HG02798 (cell line): Measurements from ENCODE around the gene ADAMTS2.
"Not testable (repeated sequence)": the region's sequence is repeated elsewhere in the genome, so short reads cannot be mapped to it uniquely, and the experiment has no call there.

ENCODE experiments used
- ATAC-seq: cut with Tn5 transposase; IDR thresholded peaks from one replicate; pipeline ENCODE4 v1.9.1; 2021; ENCODE audit warnings: mild to moderate bottlenecking; ENCODE audit not compliant: unreplicated experiment, poor library complexity

Gene ADAMTS2

DNA sequence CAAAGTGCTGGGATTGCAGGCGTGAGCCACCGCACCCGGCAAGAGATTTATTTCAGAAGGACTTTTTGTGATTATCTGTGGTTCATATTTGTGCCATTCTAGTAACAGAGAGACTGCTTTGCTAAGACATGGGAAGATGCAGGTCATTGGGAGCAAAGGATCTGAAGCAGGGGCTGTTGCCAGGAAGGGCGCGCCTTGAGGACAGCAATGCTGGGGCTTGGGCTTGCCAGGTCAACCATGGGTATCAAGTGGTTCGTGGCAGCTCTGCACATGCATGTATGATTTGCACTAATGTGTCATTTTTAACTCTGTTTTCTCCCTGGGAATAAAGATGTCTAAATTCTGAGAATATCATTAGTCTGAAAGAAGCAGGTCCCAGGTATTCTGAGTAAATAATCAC lies 17.0 kb downstream of the ADAMTS2 start:
- ATAC-seq = no peak

DNA sequence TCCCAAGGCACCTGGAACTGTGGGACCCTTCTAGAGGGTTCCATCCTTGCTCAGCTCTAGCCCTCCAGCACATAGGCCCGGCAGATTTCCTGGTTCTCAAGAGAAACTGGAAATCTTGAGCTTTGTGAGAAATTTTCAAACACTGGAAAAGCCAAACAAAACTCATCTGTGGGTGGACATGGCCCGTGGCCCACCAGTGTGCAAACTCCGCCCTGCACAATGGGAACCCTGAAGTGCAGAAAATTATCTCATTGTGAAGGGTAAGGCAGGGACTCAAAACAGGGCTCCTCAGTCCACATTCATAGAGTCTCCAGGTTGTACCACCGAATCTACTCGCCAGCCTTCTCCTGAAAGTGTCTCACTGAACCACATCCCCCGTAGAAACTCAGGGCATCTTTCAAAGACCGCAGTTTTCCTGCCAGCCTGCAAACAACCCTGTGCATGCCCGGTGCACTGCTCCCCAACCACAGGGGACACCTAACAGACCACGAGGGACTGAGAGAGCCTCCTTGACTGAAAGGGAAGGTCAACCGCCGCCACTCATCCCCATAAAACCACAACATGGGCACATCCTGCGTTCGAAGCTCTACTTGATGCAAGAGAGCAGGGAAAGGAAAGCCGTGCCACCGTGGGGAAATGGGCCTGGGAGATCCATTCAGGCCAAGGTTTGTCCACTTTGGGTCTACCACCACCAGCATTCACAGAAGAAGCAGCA lies 18.1 kb downstream of the ADAMTS2 start:
- ATAC-seq = no peak

DNA sequence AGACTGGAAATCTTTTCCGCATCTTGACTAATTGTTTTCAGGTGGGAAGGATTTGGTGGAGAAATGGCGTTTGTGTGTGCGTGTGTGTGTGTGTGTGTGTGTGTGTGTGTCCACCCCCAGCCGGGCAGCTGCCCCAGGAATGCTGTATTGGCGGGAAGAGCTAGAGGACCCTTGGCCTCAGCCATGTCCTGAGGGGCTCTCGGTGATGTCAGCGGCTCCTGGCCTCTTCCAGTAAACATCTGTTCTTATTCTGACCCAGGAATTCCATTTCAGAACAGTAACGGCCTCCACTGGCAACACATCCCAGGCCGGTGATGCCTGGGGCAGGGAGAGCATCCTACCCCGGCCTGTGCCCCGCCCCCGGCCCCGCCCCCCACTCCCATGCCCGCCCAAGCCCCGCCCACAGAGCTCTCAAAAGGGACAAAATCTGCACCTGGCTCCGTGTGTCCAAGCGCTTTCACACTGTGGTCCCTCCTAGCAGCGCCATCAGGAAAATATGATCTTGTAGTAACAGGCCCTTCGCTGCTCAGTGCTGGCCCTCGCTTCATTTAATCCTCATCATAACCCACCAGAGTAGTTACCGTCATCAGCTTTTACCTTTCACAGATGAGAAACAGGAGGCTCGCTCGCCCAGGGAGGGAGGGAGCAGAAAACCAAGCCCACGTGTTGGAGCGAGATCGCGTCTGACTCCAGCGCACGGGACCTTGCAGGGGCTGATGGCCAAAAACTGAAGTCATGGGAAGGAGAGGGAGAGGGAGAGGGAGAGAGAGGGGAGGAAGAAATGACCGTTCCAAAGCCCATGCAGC lies 18.9 kb downstream of the ADAMTS2 start:
- ATAC-seq = no peak

DNA sequence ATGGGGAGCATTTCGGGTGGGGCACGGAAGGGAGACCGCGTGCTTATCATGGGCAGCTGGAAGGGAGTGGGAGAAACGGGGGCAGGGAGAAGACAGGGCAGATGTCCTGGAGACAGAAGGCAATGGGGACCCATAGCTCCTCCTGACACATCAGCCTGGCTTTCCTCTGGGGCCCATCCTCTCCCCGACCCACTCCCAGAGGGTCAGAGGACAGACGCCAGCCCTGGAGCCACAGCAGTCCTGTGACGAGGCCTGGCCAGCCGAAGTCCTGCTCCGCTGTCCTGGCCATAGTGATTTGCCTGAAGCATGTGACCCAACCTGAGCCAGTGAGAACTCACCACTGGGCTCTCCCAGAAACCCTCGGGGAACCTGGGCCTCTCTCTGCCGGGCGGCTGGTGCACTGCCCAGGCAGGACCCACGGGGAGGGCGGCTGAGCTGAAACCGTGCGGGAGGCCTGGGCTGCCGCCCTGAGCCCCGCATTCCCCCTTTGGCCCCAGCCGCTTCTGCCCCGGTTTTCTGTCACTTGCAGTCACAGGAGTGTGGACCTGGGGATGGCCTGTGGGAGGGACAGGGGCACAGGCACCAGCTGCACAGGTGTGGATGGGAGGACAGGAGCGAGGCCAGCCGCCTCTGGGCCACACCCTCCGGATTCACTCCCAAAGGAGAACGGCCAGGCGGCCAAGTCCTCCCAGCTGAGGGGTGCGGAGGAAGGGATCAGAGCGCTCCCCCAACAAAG lies 19.8 kb downstream of the ADAMTS2 start:
- no peak for ATAC-seq

DNA sequence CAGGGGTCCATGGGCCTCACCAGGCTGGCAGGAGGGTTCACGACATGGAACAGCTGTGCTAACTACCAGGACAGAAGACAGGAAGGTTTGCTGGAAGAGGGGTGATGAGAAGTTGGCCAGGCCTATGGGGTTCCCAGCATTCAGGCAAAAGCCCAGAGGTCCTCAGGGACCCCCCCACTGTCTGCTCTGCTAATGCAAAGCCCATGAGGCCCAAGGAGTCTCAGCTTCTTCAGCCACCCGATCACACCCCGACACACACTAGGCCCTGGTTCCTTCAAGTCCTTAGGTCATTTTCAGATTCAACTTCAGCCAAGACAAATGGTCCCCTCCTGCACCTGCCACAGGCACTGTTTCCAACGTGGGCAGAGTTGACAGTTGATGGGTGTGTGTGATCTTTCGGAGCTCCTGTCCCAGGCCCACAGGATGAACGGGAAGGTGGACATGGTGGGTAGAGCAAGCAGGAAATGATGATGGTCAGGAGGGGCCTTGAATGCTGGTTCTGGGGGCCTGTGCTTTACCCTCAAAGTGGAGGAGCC lies 20.4 kb downstream of the ADAMTS2 start:
- ATAC-seq = no peak

DNA sequence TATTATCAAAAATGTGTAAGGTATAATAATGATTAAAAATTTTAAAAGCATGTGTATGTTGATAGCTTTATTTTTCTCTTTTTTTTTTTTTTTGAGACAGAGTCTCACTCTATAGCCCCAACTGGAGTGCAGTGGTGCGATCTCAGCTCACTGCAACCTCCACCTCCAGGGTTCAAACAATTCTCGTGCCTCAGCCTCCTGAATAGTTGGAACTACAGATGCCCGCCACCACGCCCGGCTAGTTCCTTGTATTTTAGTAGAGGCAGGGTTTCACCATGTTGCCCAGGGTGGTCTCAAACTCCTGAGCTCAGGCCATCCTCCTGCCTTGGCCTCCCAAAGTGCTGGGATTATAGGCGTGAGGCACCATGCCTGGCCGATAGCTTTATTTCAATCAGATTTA lies 20.9 kb downstream of the ADAMTS2 start:
- not testable (repeated sequence) for ATAC-seq

DNA sequence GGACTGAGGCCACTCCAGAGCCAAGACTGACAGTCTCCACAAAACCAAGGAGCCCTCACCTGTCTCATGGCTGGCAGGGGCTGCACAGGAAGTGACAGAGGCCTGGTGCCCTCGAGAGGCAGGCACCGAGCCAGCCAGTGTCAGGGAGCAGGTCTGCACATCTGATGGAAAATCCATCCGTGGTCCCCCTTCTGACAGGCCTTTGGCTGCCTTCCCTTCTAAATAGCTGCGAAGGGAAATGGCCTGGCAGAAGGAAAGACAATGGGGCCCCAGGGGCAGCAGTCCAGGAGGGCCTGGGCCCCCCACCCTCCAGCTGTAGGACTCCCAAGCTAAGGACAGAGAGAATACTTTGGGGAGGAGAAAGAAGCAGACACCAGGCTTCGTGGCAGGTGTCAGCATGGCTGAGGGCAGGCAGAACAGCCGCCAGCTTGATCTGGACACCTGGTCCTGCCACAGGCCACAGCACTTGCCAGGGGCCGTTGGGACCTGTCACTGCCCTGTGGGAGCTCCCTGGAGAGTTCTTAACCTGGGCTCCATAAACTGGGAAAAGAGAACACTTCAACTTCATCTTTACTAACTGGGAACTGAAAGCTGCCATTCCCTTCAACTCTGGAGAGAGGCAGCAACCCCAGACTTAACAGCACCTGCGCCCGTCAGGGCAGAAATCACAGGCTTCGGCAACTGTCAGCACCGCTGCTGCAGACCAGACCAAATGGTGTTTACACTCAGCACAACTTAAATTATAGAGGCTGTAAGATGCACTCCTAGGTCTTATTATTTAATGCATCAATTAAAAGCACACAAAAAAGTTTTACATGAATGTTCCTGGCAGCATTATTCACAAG lies 22.0 kb downstream of the ADAMTS2 start:
- ATAC-seq = no peak

DNA sequence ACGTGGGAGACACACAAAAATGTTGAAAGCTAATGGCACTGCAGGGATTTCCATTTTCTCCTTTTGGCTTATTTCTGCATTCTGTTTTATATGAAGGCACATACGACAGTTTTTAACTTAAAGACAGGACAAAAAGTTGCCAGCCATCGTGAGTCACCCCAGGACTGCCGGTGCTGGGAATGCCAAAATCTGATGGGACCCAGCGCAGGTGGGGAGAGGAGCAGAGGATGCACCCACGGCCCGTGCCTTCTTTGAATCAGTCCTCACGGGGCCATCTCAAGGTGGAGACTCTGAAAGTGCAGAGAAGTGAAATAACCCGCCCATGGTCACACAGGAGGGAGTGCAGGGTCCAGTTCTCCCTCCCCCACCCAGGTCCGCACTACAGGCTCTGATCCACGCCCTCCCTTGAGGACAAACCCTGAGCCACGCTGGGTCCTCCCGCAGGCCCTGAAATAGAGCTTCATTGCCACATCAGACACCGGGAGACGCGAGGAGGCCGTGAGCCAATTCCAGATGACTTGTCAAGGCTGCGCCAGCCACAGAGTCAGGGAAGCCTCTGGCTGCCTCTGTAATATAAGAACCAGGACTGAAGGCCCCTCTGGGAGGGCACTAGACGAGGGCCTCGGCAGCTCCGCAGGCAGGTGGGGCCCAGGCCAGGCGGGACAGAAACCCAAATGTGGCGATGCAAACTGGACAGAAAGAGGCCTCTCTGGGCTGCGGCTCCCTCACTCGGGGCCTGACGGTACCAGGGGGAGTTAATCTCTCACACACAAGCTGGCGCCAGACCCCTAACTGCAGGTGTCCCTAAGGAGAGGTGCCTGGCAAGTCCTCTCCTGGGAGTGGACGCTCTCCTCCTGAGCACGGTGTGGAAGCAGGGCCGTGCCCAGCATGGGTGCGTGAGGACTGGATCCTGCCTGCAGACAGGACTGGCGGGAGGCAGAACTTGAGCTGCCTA lies 22.9 kb downstream of the ADAMTS2 start:
- ATAC-seq = no peak

DNA sequence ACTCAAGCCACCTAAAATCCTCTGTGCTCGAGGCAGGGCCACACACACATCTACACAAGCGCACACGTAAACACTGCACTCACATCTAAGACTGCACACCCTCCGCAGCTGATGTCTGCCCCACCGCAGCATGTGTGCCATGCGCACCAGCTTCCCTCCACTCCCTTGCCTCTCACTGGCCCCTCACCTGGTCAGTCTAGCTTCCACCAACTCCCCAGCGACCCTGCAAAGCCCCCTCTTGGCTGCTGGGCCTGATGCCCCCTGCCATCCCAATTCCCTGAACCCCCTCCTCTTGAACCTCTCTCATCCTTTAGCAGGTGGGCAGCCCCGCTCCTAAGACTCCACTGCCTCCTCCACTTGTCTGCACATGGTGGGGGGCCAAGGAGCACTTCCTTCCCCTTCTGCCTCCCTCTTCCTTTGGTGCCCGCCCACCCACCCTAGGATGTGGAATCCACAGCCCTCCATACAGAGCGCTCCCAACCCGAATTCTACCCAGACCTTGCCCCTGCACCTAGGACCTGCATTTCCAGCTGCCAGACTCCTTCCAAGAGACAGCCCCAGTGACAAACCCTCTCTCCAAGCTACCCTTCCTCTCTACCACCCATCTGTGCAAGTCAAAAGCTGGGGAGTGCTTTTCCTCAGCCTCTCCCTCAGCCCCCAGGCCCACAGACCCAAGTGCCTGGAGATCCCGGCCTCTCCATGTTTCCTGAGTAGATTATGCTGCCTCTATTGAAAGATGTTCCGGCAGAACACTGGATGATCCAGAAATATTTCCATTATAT lies 23.9 kb downstream of the ADAMTS2 start:
- no peak for ATAC-seq

DNA sequence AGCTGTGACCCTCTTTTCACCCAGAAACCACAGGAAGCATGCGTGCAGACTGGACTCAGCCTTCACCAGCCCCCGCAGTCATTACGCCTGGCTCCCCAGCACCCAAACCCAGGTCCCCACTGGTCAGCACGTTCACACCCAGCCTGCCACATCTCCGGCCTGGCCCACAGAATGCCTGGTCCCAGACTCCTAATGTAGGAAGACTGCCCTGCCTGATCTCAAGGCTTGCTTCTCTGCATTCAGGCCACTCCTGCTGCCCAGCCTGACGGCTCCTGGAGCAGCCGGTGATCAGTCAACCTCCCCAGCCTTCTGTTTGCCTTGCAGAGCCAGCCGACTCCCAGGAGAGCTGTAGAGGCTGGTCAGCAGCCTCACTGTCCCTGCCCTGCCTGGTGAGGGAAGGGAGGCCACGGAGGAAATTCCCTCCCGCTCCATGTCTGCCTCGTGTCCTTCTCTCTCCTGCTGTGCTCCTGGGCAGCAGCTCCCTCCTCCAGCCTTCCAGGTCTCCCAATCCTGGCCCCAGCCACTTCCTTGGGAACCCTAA lies 25.4 kb downstream of the ADAMTS2 start:
- no peak for ATAC-seq

DNA sequence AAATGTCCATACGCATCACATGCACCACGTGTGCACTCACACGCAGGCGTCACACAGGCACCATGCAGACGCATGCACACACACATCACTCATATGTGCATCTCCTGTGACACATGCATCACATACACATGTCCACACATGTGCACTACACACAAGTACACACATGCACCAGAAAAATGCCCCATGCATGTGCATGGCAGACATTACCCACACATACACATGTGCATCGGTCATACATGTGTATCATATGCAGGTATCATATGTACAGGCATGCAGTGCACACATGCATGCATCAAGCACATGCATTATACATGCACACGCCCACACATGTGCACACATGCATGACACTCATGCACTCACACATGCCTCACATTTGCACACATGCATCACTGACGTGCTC lies 26.1 kb downstream of the ADAMTS2 start:
- no peak for ATAC-seq

DNA sequence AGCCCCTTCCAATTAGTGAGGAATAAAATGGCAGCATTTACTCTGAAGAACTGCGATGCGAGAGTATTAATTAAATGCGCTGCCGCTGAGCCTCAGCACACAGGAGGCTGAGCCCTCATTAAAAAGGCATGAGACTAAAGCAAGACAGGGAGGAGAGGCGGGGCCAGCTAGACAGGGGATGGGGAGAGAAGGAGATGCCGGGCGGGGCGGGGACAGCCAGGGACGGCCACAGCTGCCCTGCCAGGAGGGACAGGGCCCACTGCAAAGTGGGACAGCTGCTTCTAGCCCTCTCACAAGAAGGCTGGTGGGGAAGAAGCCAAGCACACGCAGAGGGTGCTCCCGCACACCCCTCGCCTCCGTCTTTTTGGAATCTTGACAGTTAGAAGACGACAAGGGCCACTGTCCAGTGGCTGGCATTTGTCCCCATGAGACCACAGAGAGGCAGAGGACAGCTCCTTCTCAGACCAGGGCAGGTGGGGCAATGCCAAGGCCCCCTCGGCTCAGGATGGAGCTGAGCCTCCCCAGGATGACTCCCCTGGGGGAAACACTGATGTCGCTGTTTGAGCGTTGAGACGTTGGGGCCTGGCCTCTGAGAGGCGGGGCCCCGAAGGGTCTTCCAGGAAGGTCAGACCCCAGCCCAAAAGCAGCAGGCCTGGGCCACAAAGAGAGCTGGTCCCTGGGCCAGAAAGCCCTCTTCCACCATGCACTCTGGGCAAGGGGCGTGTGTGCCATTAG lies 26.9 kb downstream of the ADAMTS2 start:
- ATAC-seq = no peak

DNA sequence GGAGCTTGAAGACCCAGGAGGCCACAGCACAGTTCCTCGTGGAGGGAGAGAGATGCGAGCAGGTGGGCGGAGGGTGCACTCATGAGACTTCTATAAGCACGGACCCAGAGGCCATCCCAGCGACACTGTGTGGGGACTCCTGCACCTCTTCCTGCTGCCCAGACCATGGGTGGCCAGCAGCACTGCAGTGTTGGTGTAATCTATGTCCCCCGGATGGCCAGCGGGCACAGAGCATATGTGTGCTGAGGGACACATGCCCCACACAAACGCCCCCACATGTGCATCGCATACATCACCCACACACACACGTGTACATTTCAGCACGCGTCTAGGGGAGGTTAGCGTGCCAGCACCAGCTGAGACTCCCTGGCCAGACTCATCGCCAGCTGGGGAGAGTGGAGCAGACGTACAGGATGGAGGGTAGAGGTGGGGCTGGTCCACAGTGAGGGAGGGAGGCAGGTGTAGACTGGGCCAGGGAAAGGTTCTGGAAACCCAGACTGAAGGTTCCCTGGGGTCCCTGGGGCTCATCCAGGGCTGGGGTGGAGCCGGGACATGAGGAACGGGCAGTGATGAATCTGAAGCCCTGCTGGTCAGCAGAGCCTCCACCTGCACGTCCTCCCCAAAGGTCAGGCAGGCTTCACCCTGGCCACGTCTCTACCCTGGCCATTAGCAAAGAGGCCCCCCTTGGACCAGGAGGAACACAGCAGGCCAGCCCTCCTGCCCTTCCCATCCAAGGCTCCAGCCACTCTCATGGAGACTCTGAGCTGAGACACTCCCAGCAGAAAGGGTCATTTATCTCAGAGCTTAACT lies 27.6 kb downstream of the ADAMTS2 start:
- no peak for ATAC-seq

DNA sequence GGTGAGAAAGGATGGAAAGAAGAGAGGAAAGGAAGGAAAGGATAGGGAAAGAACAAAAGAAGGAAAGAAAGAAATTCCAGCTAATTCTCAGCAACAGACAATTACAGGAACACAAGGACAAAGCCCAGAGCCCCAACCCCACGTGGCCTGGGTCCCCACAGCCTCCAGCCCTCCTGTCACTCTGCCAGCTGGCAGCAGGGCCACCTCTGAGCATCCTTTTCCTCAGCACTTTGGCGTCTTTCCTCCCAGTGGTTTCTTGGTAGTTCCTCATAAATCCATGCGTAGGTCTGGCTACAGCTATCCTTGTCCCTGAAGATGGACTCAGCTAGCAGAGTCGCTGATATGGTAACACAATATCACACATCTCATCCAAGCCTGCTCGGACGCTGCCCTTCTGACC lies 28.3 kb downstream of the ADAMTS2 start:
- ATAC-seq = no peak

DNA sequence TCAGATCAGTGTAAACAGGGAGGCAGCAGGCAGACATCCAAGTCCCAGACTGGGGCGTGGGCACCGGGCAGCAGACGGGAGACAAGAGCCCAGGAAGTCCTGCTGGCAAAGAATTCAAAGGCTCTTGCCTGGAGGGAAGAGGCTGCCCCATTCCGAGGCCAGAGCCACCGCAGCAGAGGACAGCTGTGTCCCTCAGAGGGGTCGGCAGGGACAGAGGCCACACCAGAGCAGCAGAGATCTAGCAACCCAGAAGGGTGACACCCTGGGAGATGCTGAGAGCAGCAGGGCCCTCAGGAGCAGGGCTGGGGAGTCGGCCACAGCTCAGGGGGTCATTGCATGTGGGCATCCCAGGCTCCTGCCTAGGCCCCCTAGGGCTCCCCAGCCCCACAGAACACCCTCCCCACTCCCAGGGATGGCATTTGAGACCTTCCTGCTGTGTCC lies 29.1 kb downstream of the ADAMTS2 start:
- ATAC-seq = no peak

DNA sequence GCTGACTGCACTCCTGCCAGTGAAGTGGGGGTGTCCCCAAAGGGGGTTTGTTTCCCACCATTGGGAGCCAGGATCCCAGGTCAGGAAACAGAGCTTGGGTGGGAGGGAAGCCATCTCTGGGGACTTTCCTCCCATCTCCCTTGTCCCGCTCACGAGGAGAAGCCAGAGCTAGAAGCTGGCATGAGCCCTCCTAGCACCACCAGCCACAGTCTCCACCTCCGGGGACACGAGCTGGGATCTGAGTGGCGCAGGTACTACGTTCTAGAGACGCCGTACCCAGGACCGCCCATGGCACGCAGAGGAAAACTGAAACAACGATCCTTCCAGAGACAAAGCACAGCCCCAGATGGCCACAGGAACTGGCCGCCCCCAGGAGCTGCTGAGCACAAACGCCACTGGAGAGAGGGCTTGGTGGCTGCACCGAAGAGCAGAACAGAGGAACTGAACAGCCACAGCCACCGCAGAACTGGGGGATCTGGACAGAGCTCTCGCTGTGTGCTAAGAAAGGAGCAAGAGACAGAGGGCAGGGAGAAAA lies 29.8 kb downstream of the ADAMTS2 start:
- ATAC-seq = no peak
